ENCODE measurements around the gene PADI2. TPM values are rescaled to one million over a fixed set of nuclear protein-coding genes. Genes with fewer than 3 reads are reported as not detected.

PADI2 gene
- total and polyA plus RNA-seq, 9 of the 15 experiments (the other 6 are each of a cell fraction or from before 2014, with no cell fraction given): 0.01 to 0.11 (median 0.01) TPM; not detected in 5

DNA sequence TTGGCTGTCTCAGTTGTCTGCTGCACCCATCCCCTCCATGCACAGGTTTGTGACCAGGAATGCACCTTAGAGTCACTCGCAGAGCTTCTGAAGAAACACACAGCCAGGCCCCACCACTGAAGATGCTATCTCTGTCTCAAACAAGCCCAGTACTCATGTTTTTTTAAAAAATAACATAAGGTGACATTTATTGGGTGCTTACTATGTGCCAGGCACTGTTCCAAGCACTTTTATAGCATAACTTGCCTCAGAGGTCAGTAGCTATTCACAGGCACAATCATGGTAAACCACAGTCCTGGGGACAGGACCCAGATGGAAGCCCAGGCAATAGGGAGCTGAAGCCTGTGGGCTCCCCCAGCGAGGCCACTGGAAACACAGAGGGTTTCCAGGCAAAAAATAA lies 98.7 kb downstream of the PADI2 start:
- FAIRE-seq (no peak), DNase-seq (ENCODE audit: extremely low read depth in 1 of 4, low spot score in 3 of 4) (no peak), ATAC-seq (no peak)
- intact Hi-C loops (cut with micrococcal nuclease): no loop called here
- ChIA-PET CTCF (ENCODE audit: low intra/inter-chr PET ratio) (no interaction called here), POLR2A (interaction anchor here (0.7 to 3.3 kb wide), 2 partner anchors 13 to 14 kb away, joined by 3 to 16 read pairs; no protein-coding TSS in a partner anchor)
- H3K27me3 ChIP-seq (ENCODE audit: control insufficient read depth in 2 of 2, insufficient read depth in 2 of 2, low read length in 2 of 2): no peaks in the 10 kb centered on the region
- BruUV-seq (replicated peaks): no TSS peak
- H3K9me1 ChIP-seq (ENCODE audit: control insufficient read depth, insufficient read depth, low read length): no peaks in the 10 kb centered on the region
- no peak overlapping the region for H2AFZ ChIP-seq (ENCODE audit: low read depth, low read length)
- H4K20me1 ChIP-seq (replicated peaks; ENCODE audit: control insufficient read depth, insufficient read depth, low read length): no peaks in the 10 kb centered on the region
- no peaks in the 10 kb centered on the region for H3K9me3 ChIP-seq (replicated peaks; ENCODE audit: control insufficient read depth, insufficient read depth, low read depth, low read length)
- no peak overlapping the region for H3K4me3 ChIP-seq
- H3K4me1 ChIP-seq (replicated peaks in 1 of 2; ENCODE audit: control insufficient read depth in 2 of 2, insufficient read depth in 2 of 2, low read length in 2 of 2): peaks cover 2 to 4% of the 10 kb centered on the region in 2 experiments; a peak in 4 of 5 replicates
- no peak for TF ChIP-seq ETV1 (tag; conservative IDR thresholded peaks at IDR 0.05; ENCODE audit: low read depth)
- no peak for TF ChIP-seq LEF1 (IDR thresholded peaks at IDR 0.05)
- TF ChIP-seq ZNF184 (CRISPR knock-in tag; IDR thresholded peaks at IDR 0.05): no peak
- TF ChIP-seq NR3C1 (CRISPR knock-in tag; IDR thresholded peaks at IDR 0.05): no peak
- TF ChIP-seq RAD51 (IDR thresholded peaks at IDR 0.05; ENCODE audit: borderline replicate concordance, low read depth): no peak
- no peak for TF ChIP-seq ZNF696 (CRISPR knock-in tag; conservative IDR thresholded peaks at IDR 0.05)
- no peak overlapping the region for H3K27ac ChIP-seq (ENCODE audit: extremely low read depth, low read depth, low read length)
- H3K79me2 ChIP-seq (ENCODE audit: control insufficient read depth, insufficient read depth, low read length): no peaks in the 10 kb centered on the region
- peaks cover 77% of the 10 kb centered on the region for H3K36me3 ChIP-seq (ENCODE audit: control insufficient read depth, insufficient read depth, low read length)
- H3K9ac ChIP-seq (ENCODE audit: insufficient read depth in 1 of 2, low read depth in 2 of 2, low read length in 2 of 2): no peak overlapping the region
- in situ Hi-C loops (cut with MboI): no loop called here
- WGBS (ENCODE audit: insufficient coverage, low coverage, missing lambda C conversion rate): 94% methylated on average over 2 of the region's 2 CpGs
- H3K4me2 ChIP-seq (ENCODE audit: insufficient read depth, low read length): no peak overlapping the region

DNA sequence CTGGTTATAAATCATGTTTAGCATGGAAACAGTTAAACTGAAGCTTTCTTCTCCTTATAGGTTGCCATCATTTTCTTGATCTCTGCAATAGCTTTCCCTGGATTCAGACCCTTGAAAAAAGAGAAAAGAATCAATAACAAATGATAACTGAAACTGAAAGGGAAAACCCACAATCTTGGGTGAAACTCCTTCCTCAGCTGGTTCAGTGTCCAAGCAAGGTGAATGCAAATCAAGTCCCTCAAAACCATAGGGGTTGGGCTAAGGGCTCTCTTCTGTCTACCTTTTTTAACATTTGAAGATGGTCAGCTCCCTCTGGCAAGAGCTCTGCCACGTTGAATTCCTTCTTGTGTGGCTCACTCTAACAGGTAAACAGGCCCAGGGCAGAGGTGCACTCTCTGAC lies 100.4 kb downstream of the PADI2 start:
- Histone ChIP-seq H3K9me3 (replicated peaks; ENCODE audit: control insufficient read depth, insufficient read depth, low read depth, low read length) (no peaks in the 10 kb centered on the region), H3K9ac (ENCODE audit: insufficient read depth in 1 of 2, low read depth in 2 of 2, low read length in 2 of 2) (no peak overlapping the region), H3K79me2 (ENCODE audit: control insufficient read depth, insufficient read depth, low read length) (no peaks in the 10 kb centered on the region), H2AFZ (ENCODE audit: low read depth, low read length) (no peak overlapping the region), H4K20me1 (replicated peaks; ENCODE audit: control insufficient read depth, insufficient read depth, low read length) (no peaks in the 10 kb centered on the region), H3K4me1 (replicated peaks in 1 of 2; ENCODE audit: control insufficient read depth in 2 of 2, insufficient read depth in 2 of 2, low read length in 2 of 2) (peaks cover 4 to 13% of the 10 kb centered on the region in 2 experiments), H3K27ac (ENCODE audit: extremely low read depth, low read depth, low read length) (no peak overlapping the region), H3K4me3 (no peak overlapping the region), H3K36me3 (ENCODE audit: control insufficient read depth, insufficient read depth, low read length) (peaks cover 60% of the 10 kb centered on the region), H3K27me3 (ENCODE audit: control insufficient read depth in 2 of 2, insufficient read depth in 2 of 2, low read length in 2 of 2) (no peaks in the 10 kb centered on the region), H3K9me1 (ENCODE audit: control insufficient read depth, insufficient read depth, low read length) (no peaks in the 10 kb centered on the region), H3K4me2 (ENCODE audit: insufficient read depth, low read length) (no peak overlapping the region)
- no peak for TF ChIP-seq FOS (IDR thresholded peaks at IDR 0.05; ENCODE audit: extremely low read depth, insufficient read length)
- no peak for TF ChIP-seq ZNF23 (CRISPR knock-in tag; IDR thresholded peaks at IDR 0.05)
- TF ChIP-seq, protein P1, sequence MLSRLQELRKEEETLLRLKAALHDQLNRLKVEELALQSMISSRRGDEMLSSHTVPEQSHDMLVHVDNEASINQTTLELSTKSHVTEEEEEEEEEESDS (CRISPR knock-in tag; IDR thresholded peaks at IDR 0.05): no peak
- TF ChIP-seq, protein P2, sequence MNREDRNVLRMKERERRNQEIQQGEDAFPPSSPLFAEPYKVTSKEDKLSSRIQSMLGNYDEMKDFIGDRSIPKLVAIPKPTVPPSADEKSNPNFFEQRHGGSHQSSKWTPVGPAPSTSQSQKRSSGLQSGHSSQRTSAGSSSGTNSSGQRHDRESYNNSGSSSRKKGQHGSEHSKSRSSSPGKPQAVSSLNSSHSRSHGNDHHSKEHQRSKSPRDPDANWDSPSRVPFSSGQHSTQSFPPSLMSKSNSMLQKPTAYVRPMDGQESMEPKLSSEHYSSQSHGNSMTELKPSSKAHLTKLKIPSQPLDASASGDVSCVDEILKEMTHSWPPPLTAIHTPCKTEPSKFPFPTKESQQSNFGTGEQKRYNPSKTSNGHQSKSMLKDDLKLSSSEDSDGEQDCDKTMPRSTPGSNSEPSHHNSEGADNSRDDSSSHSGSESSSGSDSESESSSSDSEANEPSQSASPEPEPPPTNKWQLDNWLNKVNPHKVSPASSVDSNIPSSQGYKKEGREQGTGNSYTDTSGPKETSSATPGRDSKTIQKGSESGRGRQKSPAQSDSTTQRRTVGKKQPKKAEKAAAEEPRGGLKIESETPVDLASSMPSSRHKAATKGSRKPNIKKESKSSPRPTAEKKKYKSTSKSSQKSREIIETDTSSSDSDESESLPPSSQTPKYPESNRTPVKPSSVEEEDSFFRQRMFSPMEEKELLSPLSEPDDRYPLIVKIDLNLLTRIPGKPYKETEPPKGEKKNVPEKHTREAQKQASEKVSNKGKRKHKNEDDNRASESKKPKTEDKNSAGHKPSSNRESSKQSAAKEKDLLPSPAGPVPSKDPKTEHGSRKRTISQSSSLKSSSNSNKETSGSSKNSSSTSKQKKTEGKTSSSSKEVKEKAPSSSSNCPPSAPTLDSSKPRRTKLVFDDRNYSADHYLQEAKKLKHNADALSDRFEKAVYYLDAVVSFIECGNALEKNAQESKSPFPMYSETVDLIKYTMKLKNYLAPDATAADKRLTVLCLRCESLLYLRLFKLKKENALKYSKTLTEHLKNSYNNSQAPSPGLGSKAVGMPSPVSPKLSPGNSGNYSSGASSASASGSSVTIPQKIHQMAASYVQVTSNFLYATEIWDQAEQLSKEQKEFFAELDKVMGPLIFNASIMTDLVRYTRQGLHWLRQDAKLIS (CRISPR knock-in tag; IDR thresholded peaks at IDR 0.05): no peak
- no peak for TF ChIP-seq MYNN (IDR thresholded peaks at IDR 0.05)
- TF ChIP-seq MYNN (CRISPR knock-in tag; IDR thresholded peaks at IDR 0.05): no peak
- ChIA-PET POLR2A (interaction anchor here (0.6 to 1.7 kb wide), 6 partner anchors 9 to 1941 kb away, joined by 3 to 5 read pairs (median 3); no protein-coding TSS in a partner anchor), CTCF (ENCODE audit: low intra/inter-chr PET ratio) (no interaction called here)
- DNase-seq (ENCODE audit: extremely low read depth in 1 of 4, low spot score in 3 of 4) (no peak), ATAC-seq (no peak), FAIRE-seq (no peak)
- 27% methylated on average over 1 of the region's 1 CpG for WGBS (ENCODE audit: insufficient coverage, low coverage, missing lambda C conversion rate)
- BruUV-seq (replicated peaks): no TSS peak
- in situ Hi-C loops (cut with MboI) (no loop called here), intact Hi-C loops (cut with micrococcal nuclease) (no loop called here)
